H1 (cell line): ENCODE results near the gene ACCSL. TPM values are rescaled to one million over a fixed set of nuclear protein-coding genes. Genes with fewer than 3 reads are reported as not detected.

Experiments
- ATF3 ChIP-seq: IDR thresholded peaks from 2 replicates; pipeline ENCODE4 v1.6.1; 2011; ENCODE audit warnings: low read depth, mild to moderate bottlenecking, low read length; ENCODE audit not compliant: insufficient read depth
- BACH1 ChIP-seq: IDR thresholded peaks from 2 replicates; pipeline ENCODE4 v1.6.1; 2012; ENCODE audit warnings: low read length, improper control_type of control experiment
- BRCA1 ChIP-seq: IDR thresholded peaks from 2 replicates; pipeline ENCODE4 v1.6.1; 2012; ENCODE audit warnings: low read depth, low read length, improper control_type of control experiment
- CHD1 ChIP-seq: IDR thresholded peaks from 2 replicates; pipeline ENCODE4 v1.6.1; 2012; ENCODE audit warnings: low read depth, low read length, improper control_type of control experiment
- CTCF ChIP-seq, 3 experiments: IDR thresholded peaks; 1 replicate in 2 of 3; 2 replicates in 1 of 3; pipeline versions ENCODE4 v1.5.1 to v1.6.1; 2011; ENCODE audit warnings: low read length in 3 of 3, mild to moderate bottlenecking in 3 of 3, inconsistent platforms in 2 of 3, low read depth in 1 of 3, moderate library complexity in 1 of 3; ENCODE audit not compliant: insufficient read depth in 1 of 3; ENCODE audit errors: control extremely low read depth in 1 of 3
- E2F6 ChIP-seq: IDR thresholded peaks from 2 replicates; pipeline ENCODE4 v1.6.1; 2012; ENCODE audit warnings: inconsistent platforms
- EGR1 ChIP-seq: IDR thresholded peaks from 2 replicates; pipeline ENCODE4 v1.6.1; 2011; ENCODE audit warnings: low read depth, low read length, borderline replicate concordance
- EP300 ChIP-seq, 2 experiments: IDR thresholded peaks; 1 replicate in 1 of 2; 2 replicates in 1 of 2; pipeline ENCODE4 v1.6.1; 2011 to 2012; ENCODE audit warnings: low read depth in 2 of 2, low read length in 2 of 2, mild to moderate bottlenecking in 2 of 2, borderline replicate concordance in 1 of 2, inconsistent platforms in 1 of 2, moderate library complexity in 1 of 2
- JUN ChIP-seq: IDR thresholded peaks from 2 replicates; pipeline ENCODE4 v1.6.1; 2011; ENCODE audit warnings: low read depth, mild to moderate bottlenecking, improper control_type of control experiment, low read length
- MAFK ChIP-seq: IDR thresholded peaks from 2 replicates; pipeline ENCODE4 v1.6.1; 2012; ENCODE audit warnings: low read depth, mild to moderate bottlenecking, improper control_type of control experiment, low read length
- MAX ChIP-seq: IDR thresholded peaks from 2 replicates; pipeline ENCODE4 v1.6.1; 2012; ENCODE audit warnings: inconsistent platforms
- POLR2A ChIP-seq, 2 experiments: IDR thresholded peaks; 1 replicate in 1 of 2; 2 replicates in 1 of 2; pipeline ENCODE4 v1.6.1; 2011; ENCODE audit warnings: low read depth in 2 of 2, low read length in 2 of 2, mild to moderate bottlenecking in 2 of 2; ENCODE audit errors: control extremely low read depth in 1 of 2
- RFX5 ChIP-seq: IDR thresholded peaks from 2 replicates; pipeline ENCODE4 v1.6.1; 2011; ENCODE audit warnings: low read depth, low read length, improper control_type of control experiment, borderline replicate concordance
- SIN3A ChIP-seq, 2 experiments: IDR thresholded peaks in 1 of 2; conservative IDR thresholded peaks in 1 of 2; 2 replicates each; pipeline ENCODE4 v1.6.1; 2011 to 2012; ENCODE audit warnings: low read length in 2 of 2, improper control_type of control experiment in 1 of 2, low read depth in 1 of 2, mild to moderate bottlenecking in 1 of 2
- SIX5 ChIP-seq: IDR thresholded peaks from 2 replicates; pipeline ENCODE4 v1.6.1; 2011; ENCODE audit warnings: mild to moderate bottlenecking, low read depth, low read length
- SUZ12 ChIP-seq: fragments of 200-600 bp; sonication (generic); IDR thresholded peaks from 2 replicates; pipeline ENCODE4 v1.6.1; 2012; ENCODE audit warnings: mild to moderate bottlenecking, inconsistent platforms, low read length, moderate library complexity, mixed read lengths
- TAF1 ChIP-seq: IDR thresholded peaks from 2 replicates; pipeline ENCODE4 v1.6.1; 2011; ENCODE audit warnings: mild to moderate bottlenecking, low read depth, low read length
- TCF12 ChIP-seq: IDR thresholded peaks from 2 replicates; pipeline ENCODE4 v1.6.1; 2011; ENCODE audit warnings: low read depth, mild to moderate bottlenecking, low read length
- YY1 ChIP-seq: IDR thresholded peaks from 2 replicates; pipeline ENCODE4 v1.6.1; 2011; ENCODE audit warnings: low read depth, mild to moderate bottlenecking, low read length
- polyA plus RNA-seq, 7 experiments: library from polyadenylated mRNA; depleted of rRNA in 3 of 7; stranded (reverse) in 5 of 7; unstranded in 2 of 7; fragments of >200 nt in 5 of 7; fragments of 200-250 nt in 2 of 7; gene quantifications; 1 replicate in 5 of 7; 2 replicates in 1 of 7; 4 replicates in 1 of 7; pipeline versions ENCODE4 v1.2.1 to v1.2.3, GENCODE V29; 2011 to 2013; ENCODE audit warnings: missing spikeins in 2 of 7, mixed read lengths in 2 of 7
- total RNA-seq: library from RNA; stranded (reverse); fragmentation: NEBNext Ultra II Directional; extraction: Animal tissue kit (Norgen Biotek cat#: 25700); gene quantifications from 2 replicates; pipeline ENCODE4 v1.2.1, GENCODE V29; 2021

Gene ACCSL
- total and polyA plus RNA-seq, 2 of the 8 experiments (the other 6 are each of a cell fraction or from before 2014, with no cell fraction given) = not detected

- no peak for TF ChIP-seq SIX5
- peak in 1 of 2 experiments; percentile 60; a peak in 1 of 4 replicates for TF ChIP-seq SIN3A (conservative IDR thresholded peaks at IDR 0.05 in 1 of 2, IDR thresholded peaks at IDR 0.05 in 1 of 2; ENCODE audit: low read depth in 1 of 2, low read length in 2 of 2)
- no peak for TF ChIP-seq SUZ12
- peak in 1 of 2 experiments; percentile 4; a peak in 1 of 3 replicates for TF ChIP-seq EP300 (IDR thresholded peaks at IDR 0.05; ENCODE audit: borderline replicate concordance in 1 of 2, low read depth in 2 of 2, low read length in 2 of 2)
- no peak for TF ChIP-seq CHD1
- peak; percentile 74; the same call in 1 of the 2 replicates for TF ChIP-seq TAF1
- TF ChIP-seq RFX5 = no peak
- peak in 1 of 2 experiments; percentile 80; a peak in 2 of 3 replicates for TF ChIP-seq POLR2A (IDR thresholded peaks at IDR 0.05; ENCODE audit: control extremely low read depth in 1 of 2, low read depth in 2 of 2, low read length in 2 of 2)
- no peak for TF ChIP-seq JUN
- TF ChIP-seq YY1 = peak; percentile 33; the same call in 1 of the 2 replicates
- peak; percentile 46 for TF ChIP-seq BACH1
- TF ChIP-seq ATF3 = peak; percentile 68; the same call in 1 of the 2 replicates
- peak; percentile 86 for TF ChIP-seq MAX
- peak; percentile 78 for TF ChIP-seq BRCA1
- peak; percentile 61 to 76 (median 74) for TF ChIP-seq CTCF (IDR thresholded peaks at IDR 0.05; ENCODE audit: control extremely low read depth in 1 of 3, insufficient read depth in 1 of 3, low read depth in 1 of 3, low read length in 3 of 3)
- peak; percentile 74; the same call in 1 of the 2 replicates for TF ChIP-seq EGR1
- peak; percentile 65 for TF ChIP-seq E2F6
- no peak for TF ChIP-seq MAFK
- no peak for TF ChIP-seq TCF12
These were observed 18.3 kb downstream of the ACCSL start, which contains the start of gene ACCS (continued) for GRCh38 chr11:44065841-44066731.
